Activated B cell treated with CpG ODN at 0.5 μM for 24 hours (primary cell): ENCODE results near the gene SBSN. TPM values are rescaled to one million over a fixed set of nuclear protein-coding genes. Genes with fewer than 3 reads are reported as not detected.

ENCODE experiments used
- ATAC-seq: fragments of 200-7000 bp; cut with Tn5 transposase; one replicate; pipeline ENCODE4 v1.10.0; 2021; ENCODE audit warnings: low read depth, mild to moderate bottlenecking, moderate library complexity
- CTCF ChIA-PET: fragments of 350-600 bp; sonication (Branson Sonifier 250); formaldehyde crosslinking; loops from one replicate; lab custom pipeline; 2021; ENCODE audit warnings: antibody characterized with exemption; lab: Charles Lee
- POLR2A ChIA-PET: fragments of 350-600 bp; sonication (Branson Sonifier 250); formaldehyde crosslinking; loops from one replicate; lab custom pipeline; 2021; ENCODE audit warnings: antibody characterized with exemption; lab: Charles Lee
- DNase-seq: peaks from one replicate; pipeline ENCODE4 v3.0.0; 2022
- H3K27ac Mint-ChIP-seq: one replicate; pipeline ENCODE4 v1.8.0; 2020; ENCODE audit warnings: mixed read lengths
- H3K27me3 Mint-ChIP-seq: one replicate; pipeline ENCODE4 v1.8.0; 2021; ENCODE audit warnings: mixed read lengths
- H3K36me3 Mint-ChIP-seq: one replicate; pipeline ENCODE4 v1.8.0; 2021; ENCODE audit warnings: low read depth, mixed read lengths
- H3K4me1 Mint-ChIP-seq: one replicate; pipeline ENCODE4 v1.8.0; 2021; ENCODE audit warnings: mixed read lengths
- H3K4me3 Mint-ChIP-seq: one replicate; pipeline ENCODE4 v1.8.0; 2020; ENCODE audit warnings: mild to moderate bottlenecking, mixed read lengths
- H3K9me3 Mint-ChIP-seq: one replicate; pipeline ENCODE4 v1.8.0; 2020; ENCODE audit warnings: mixed read lengths
- intact Hi-C: fragments of 100-400 bp; cut with micrococcal nuclease; formaldehyde crosslinking; loops from one replicate; pipeline ENCODE4 v1.15.1; 2024
- total RNA-seq: library from RNA; stranded (reverse); gene quantifications from 2 replicates; pipeline ENCODE4 v1.2.3, GENCODE V29; 2022
- TF ChIP-seq, protein P1 (sequence below): fragments of 200-600 bp; IDR thresholded peaks from one replicate; pipeline ENCODE4 v1.8.0; 2022; ENCODE audit warnings: antibody characterized with exemption, mild to moderate bottlenecking

Gene SBSN
- total RNA-seq, 1 donor from 2014 or later, result not detected

DNA sequence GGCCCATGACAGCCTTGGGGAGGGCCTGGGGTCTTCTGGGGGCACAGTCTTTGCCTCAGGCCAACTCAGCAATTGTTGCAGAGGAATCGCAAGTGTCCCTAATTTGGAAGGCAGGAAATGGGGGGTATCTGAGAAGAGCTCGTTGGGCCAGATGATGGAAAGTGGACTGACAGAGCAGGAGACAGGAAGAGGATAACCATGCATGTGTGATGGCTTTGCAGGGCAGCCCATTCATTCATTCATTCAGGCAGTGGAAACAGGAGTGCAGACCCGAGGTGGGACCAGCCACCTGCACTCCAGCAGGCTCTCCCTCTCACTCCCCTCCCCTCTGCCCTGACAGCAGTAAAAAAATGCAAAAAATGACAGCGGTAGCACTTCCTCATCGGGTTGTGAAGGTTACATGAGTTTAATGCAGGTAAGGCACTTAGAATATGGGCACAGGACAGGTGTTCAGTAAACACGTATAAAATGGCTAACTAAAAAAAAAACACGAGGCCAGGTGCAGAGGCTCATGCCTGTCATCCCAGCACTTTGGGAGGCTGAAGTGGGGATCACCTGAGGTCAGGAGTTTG is 12.3 kb upstream of the SBSN start:
- intact Hi-C loops, result no loop called here
- CTCF ChIA-PET, result no interaction called here

DNA sequence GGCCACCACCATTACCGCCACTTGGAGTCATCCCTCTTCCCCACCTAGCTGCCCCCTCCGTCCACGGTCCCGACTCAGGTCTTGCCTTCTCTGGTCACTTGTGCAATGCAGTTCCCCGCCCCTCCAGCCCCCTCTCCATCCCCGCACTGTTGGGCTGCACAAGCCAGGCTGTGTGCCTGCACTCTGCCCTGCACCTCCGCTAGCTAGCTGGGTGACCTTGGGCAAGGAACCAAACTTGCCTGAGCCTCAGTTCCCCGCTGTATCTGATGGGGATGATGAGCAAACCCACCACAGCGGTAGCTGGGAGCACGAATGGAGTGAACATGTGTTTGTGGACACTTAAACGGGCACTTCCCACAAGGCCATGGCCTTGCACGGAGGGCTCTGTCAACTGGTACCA is 11.7 kb upstream of the SBSN start:
- ChIA-PET CTCF (no interaction called here), POLR2A (interaction anchor here (1.2 kb wide), 1 partner anchor 25 kb away, joined by 4 read pairs; no protein-coding TSS in a partner anchor)
- TF ChIP-seq, protein P1, sequence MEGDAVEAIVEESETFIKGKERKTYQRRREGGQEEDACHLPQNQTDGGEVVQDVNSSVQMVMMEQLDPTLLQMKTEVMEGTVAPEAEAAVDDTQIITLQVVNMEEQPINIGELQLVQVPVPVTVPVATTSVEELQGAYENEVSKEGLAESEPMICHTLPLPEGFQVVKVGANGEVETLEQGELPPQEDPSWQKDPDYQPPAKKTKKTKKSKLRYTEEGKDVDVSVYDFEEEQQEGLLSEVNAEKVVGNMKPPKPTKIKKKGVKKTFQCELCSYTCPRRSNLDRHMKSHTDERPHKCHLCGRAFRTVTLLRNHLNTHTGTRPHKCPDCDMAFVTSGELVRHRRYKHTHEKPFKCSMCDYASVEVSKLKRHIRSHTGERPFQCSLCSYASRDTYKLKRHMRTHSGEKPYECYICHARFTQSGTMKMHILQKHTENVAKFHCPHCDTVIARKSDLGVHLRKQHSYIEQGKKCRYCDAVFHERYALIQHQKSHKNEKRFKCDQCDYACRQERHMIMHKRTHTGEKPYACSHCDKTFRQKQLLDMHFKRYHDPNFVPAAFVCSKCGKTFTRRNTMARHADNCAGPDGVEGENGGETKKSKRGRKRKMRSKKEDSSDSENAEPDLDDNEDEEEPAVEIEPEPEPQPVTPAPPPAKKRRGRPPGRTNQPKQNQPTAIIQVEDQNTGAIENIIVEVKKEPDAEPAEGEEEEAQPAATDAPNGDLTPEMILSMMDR, result no peak
- peaks cover under 1% of the 10 kb centered on the region for H3K36me3 Mint-ChIP-seq
- H3K4me1 Mint-ChIP-seq, result peaks cover 18% of the 10 kb centered on the region
- no peak overlapping the region for H3K27ac Mint-ChIP-seq
- H3K27me3 Mint-ChIP-seq, result no peaks in the 10 kb centered on the region
- no peaks in the 10 kb centered on the region for H3K9me3 Mint-ChIP-seq
- ATAC-seq (no peak), DNase-seq (no peak)
- no peak overlapping the region for H3K4me3 Mint-ChIP-seq
- intact Hi-C loops, result no loop called here

More for the DNA sequence above, 12.3 kb upstream of the SBSN start:
- DNase-seq (no peak), ATAC-seq (no peak)
- POLR2A ChIA-PET, result interaction anchor here (1.2 kb wide), 1 partner anchor 25 kb away, joined by 4 read pairs; no protein-coding TSS in a partner anchor
- peak overlapping the region; percentile 2 for H3K27ac Mint-ChIP-seq
- H3K4me3 Mint-ChIP-seq, result no peak overlapping the region
- peaks cover 20% of the 10 kb centered on the region for H3K4me1 Mint-ChIP-seq
- no peaks in the 10 kb centered on the region for H3K27me3 Mint-ChIP-seq
- peaks cover 3% of the 10 kb centered on the region for H3K36me3 Mint-ChIP-seq
- no peaks in the 10 kb centered on the region for H3K9me3 Mint-ChIP-seq
- TF ChIP-seq, protein P1, result no peak

DNA sequence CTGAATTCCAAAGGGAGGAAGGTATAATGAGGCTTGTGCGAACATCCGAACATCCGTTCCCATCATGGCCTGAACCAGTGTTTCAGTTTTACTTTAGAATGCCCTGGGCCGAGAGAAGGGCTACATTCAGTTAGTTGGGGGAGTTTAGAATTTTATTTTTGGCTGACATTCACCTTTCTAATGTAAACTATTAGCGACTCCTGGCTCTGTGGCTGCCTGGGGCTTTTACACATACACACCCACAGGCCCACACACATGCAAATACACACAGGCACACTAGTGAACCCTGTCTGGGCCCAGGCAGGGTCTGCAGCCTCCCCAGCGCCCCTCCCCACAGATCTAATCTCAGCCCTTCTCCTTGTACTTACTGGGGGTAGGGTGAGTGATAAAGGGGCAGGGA is 11.2 kb upstream of the SBSN start:
- Mint-ChIP-seq H3K27me3 (no peaks in the 10 kb centered on the region), H3K27ac (no peak overlapping the region), H3K4me1 (peaks cover 12% of the 10 kb centered on the region), H3K36me3 (no peaks in the 10 kb centered on the region), H3K9me3 (no peaks in the 10 kb centered on the region), H3K4me3 (no peak overlapping the region)
- POLR2A ChIA-PET, result no interaction called here
- CTCF ChIA-PET, result no interaction called here
- intact Hi-C loops, result no loop called here
- TF ChIP-seq, protein P1, result no peak
- DNase-seq (no peak), ATAC-seq (no peak)

DNA sequence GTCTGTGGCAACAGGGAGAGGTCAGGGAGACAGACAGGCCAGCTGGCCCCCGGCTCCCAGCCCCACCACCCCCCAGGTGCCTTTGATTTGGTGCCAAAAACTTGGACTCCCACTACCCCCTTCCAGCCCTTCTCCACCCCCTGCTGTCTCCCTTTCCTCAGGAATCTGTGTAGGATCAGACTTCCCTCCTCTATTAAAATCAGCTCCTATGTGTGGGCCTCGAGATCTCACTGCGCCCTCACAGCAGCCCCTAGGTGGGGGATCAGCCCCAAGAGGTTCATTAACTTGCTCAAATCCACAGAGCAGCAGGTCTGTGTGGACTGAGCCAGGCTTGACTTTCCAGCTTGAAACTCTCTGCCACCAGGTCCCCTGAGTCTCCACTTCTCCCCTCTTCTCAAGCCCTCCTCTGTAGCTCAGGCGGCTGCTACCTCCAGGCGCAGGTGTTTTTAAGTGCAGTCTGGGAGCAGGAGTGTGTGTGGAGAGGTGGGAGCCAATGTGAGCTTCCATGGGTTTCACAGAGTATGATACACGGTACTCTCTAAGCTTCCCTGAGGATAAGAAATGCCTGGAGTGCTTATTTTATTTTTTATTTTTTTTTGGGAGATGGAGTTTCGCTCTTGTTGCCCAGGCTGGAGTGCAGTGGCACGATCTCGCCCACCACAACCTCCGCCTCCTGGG is 6.8 kb upstream of the SBSN start:
- TF ChIP-seq, protein P1, result no peak
- intact Hi-C loops, result no loop called here
- ATAC-seq (no peak), DNase-seq (no peak)
- no peaks in the 10 kb centered on the region for H3K9me3 Mint-ChIP-seq
- no peak overlapping the region for H3K4me3 Mint-ChIP-seq
- H3K36me3 Mint-ChIP-seq, result no peaks in the 10 kb centered on the region
- H3K27ac Mint-ChIP-seq, result no peak overlapping the region
- H3K27me3 Mint-ChIP-seq, result peaks cover 20% of the 10 kb centered on the region
- ChIA-PET POLR2A (no interaction called here), CTCF (interaction anchor here (0.9 kb wide), 1 partner anchor 18 kb away, joined by 3 read pairs; no protein-coding TSS in a partner anchor)
- H3K4me1 Mint-ChIP-seq, result peaks cover 15% of the 10 kb centered on the region

DNA sequence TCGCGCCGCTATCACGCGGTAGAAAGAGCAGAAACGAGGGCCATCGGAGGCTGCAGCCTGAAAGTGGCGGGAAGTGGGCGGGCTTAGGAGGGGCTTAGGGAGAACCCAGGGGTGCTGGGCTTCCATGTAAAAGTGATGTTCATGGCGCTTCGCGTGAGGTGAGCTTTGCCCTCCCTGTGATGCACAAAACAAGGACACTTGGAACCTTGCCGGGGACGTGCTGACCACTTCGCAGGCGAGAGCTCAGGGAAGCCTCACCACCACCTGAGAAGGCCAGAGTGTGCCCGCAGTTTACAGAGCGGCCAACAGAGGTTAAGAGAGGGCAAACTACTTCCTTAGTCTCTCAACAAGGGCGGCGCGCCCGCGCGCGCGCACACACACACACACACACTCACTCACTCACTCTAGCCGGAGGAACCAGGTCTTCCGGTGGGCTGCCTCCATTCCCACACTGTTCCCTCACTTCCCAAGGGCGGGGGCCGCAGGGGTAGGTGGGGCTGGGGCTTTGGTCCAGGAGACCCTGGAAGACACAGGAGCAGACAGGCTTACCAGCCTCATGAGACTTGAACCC is 5.8 kb upstream of the SBSN start:
- peaks cover 24% of the 10 kb centered on the region for H3K27me3 Mint-ChIP-seq
- peaks cover 15% of the 10 kb centered on the region for H3K4me1 Mint-ChIP-seq
- DNase-seq (no peak), ATAC-seq (peak; percentile 76)
- H3K27ac Mint-ChIP-seq, result no peak overlapping the region
- intact Hi-C loops, result no loop called here
- no peaks in the 10 kb centered on the region for H3K9me3 Mint-ChIP-seq
- TF ChIP-seq, protein P1, result no peak
- no peaks in the 10 kb centered on the region for H3K36me3 Mint-ChIP-seq
- H3K4me3 Mint-ChIP-seq, result peak overlapping the region; percentile 75
- POLR2A ChIA-PET, result no interaction called here
- CTCF ChIA-PET, result no interaction called here
